Measurements from ENCODE around the gene DOCK1.
A peak's percentile ranks its signal among the peaks of the same experiment; 100 is the strongest.

The DOCK1 gene

GRCh38 chr10:127157506-127158200 lies 252.4 kb downstream of the DOCK1 start:
- H3K4me3 ChIP-seq (ENCODE audit: low read depth, low read length) = no peak overlapping the region

- no peak overlapping the region for H3K4me3 ChIP-seq (ENCODE audit: low read depth, low read length)
Measured at GRCh38 chr10:127158662-127159061, 253.4 kb downstream of the DOCK1 start.

- H3K4me3 ChIP-seq (ENCODE audit: low read depth, low read length) = no peak overlapping the region
Measured at GRCh38 chr10:127159648-127160245, 254.5 kb downstream of the DOCK1 start.

GRCh38 chr10:127161482-127161881 lies 256.3 kb downstream of the DOCK1 start:
- no peak overlapping the region for H3K4me3 ChIP-seq (ENCODE audit: low read depth, low read length)

GRCh38 chr10:127162841-127163240 lies 257.6 kb downstream of the DOCK1 start:
- H3K4me3 ChIP-seq (ENCODE audit: low read depth, low read length) = no peak overlapping the region

- H3K4me3 ChIP-seq (ENCODE audit: low read depth, low read length) = no peak overlapping the region
Measured at GRCh38 chr10:127168261-127168660, 263.0 kb downstream of the DOCK1 start.

GRCh38 chr10:127174866-127175265 lies 269.6 kb downstream of the DOCK1 start:
- H3K4me3 ChIP-seq (ENCODE audit: low read depth, low read length) = no peak overlapping the region

- no peak overlapping the region for H3K4me3 ChIP-seq (ENCODE audit: low read depth, low read length)
Measured at GRCh38 chr10:127175357-127176110, 270.3 kb downstream of the DOCK1 start.

- H3K4me3 ChIP-seq (ENCODE audit: low read depth, low read length) = no peak overlapping the region
Measured at GRCh38 chr10:127176649-127177048, 271.4 kb downstream of the DOCK1 start.

GRCh38 chr10:127179612-127180250 lies 274.5 kb downstream of the DOCK1 start:
- no peak overlapping the region for H3K4me3 ChIP-seq (ENCODE audit: low read depth, low read length)

- H3K4me3 ChIP-seq (ENCODE audit: low read depth, low read length) = no peak overlapping the region
Measured at GRCh38 chr10:127182161-127182560, 276.9 kb downstream of the DOCK1 start.

GRCh38 chr10:127184582-127184981 lies 279.4 kb downstream of the DOCK1 start:
- H3K4me3 ChIP-seq (ENCODE audit: low read depth, low read length) = no peak overlapping the region

- no peak overlapping the region for H3K4me3 ChIP-seq (ENCODE audit: low read depth, low read length)
Measured at GRCh38 chr10:127186813-127187212, 281.6 kb downstream of the DOCK1 start.

- H3K4me3 ChIP-seq (ENCODE audit: low read depth, low read length) = no peak overlapping the region
Measured at GRCh38 chr10:127189226-127189625, 284.0 kb downstream of the DOCK1 start.

- no peak overlapping the region for H3K4me3 ChIP-seq (ENCODE audit: low read depth, low read length)
Measured at GRCh38 chr10:127190427-127190826, 285.2 kb downstream of the DOCK1 start.

GRCh38 chr10:127193125-127193524 lies 287.9 kb downstream of the DOCK1 start:
- no peak overlapping the region for H3K4me3 ChIP-seq (ENCODE audit: low read depth, low read length)

- H3K4me3 ChIP-seq (ENCODE audit: low read depth, low read length) = no peak overlapping the region
Measured at GRCh38 chr10:127194111-127194510, 288.9 kb downstream of the DOCK1 start.

- H3K4me3 ChIP-seq (ENCODE audit: low read depth, low read length) = peak overlapping the region; percentile 60
Measured at GRCh38 chr10:127194599-127194998, 289.4 kb downstream of the DOCK1 start.

- H3K4me3 ChIP-seq (ENCODE audit: low read depth, low read length) = peak overlapping the region; percentile 60
Measured at GRCh38 chr10:127195041-127195506, 289.8 kb downstream of the DOCK1 start.

GRCh38 chr10:127195571-127196281 lies 290.5 kb downstream of the DOCK1 start:
- H3K4me3 ChIP-seq (ENCODE audit: low read depth, low read length) = peak overlapping the region; percentile 60

Data from iPS-11a (cell line).